ENCODE data around the gene CS. TPM values are rescaled to one million over a fixed set of nuclear protein-coding genes. Genes with fewer than 3 reads are reported as not detected.

Gene CS
- total RNA-seq, 1 donor from 2014 or later, result 212 TPM

GRCh38 chr12:56307221-56307965 is 7.3 kb upstream of the CS start:
- no peak for FAIRE-seq
- no peak overlapping the region for H3K4me2 ChIP-seq (ENCODE audit: low read length)
- H3K4me1 Mint-ChIP-seq (ENCODE audit: low read depth, unreplicated experiment), result peaks cover under 1% of the 10 kb centered on the region
- no peak overlapping the region for H3K4me3 ChIP-seq (ENCODE audit: insufficient read depth, low read depth, low read length)
- no peaks in the 10 kb centered on the region for H3K27me3 Mint-ChIP-seq (ENCODE audit: low read depth, unreplicated experiment)
- H3K27ac ChIP-seq (ENCODE audit: low read depth, low read length), result no peak overlapping the region
- peaks cover 15% of the 10 kb centered on the region for H3K36me3 Mint-ChIP-seq (ENCODE audit: low read depth, unreplicated experiment)
- no peak overlapping the region for H3K9ac ChIP-seq (ENCODE audit: low read length)
- H3K9me3 Mint-ChIP-seq (ENCODE audit: unreplicated experiment), result no peaks in the 10 kb centered on the region
- H3K79me2 ChIP-seq (ENCODE audit: insufficient read depth, low read length), result peaks cover 10% of the 10 kb centered on the region
- no peak overlapping the region for H3K27ac Mint-ChIP-seq (ENCODE audit: unreplicated experiment)
- no peaks in the 10 kb centered on the region for H3K4me1 ChIP-seq (ENCODE audit: insufficient read depth, low read length)
- H3K36me3 ChIP-seq (ENCODE audit: insufficient read depth, low read length), result peaks cover 44% of the 10 kb centered on the region
- no peak for DNase-seq (ENCODE audit: low read depth)
- no peaks in the 10 kb centered on the region for H3K9me3 ChIP-seq (ENCODE audit: insufficient read depth, low read depth, low read length)
- no peak overlapping the region for H2AFZ ChIP-seq (ENCODE audit: low read depth, low read length)
- TF ChIP-seq CTCF (IDR thresholded peaks at IDR 0.05; ENCODE audit: insufficient read depth, low read depth, low read length) (no peak), EZH2 (IDR thresholded peaks at IDR 0.05; ENCODE audit: insufficient read depth, low read length) (no peak)
- no peak overlapping the region for H3K4me3 Mint-ChIP-seq (ENCODE audit: unreplicated experiment)
- no peaks in the 10 kb centered on the region for H3K27me3 ChIP-seq (ENCODE audit: insufficient read depth, low read length)
- no peaks in the 10 kb centered on the region for H4K20me1 ChIP-seq (ENCODE audit: insufficient read depth, low read length)

- Mint-ChIP-seq H3K27ac (ENCODE audit: unreplicated experiment) (no peak overlapping the region), H3K27me3 (ENCODE audit: low read depth, unreplicated experiment) (no peaks in the 10 kb centered on the region), H3K36me3 (ENCODE audit: low read depth, unreplicated experiment) (peaks cover 12% of the 10 kb centered on the region), H3K4me3 (ENCODE audit: unreplicated experiment) (no peak overlapping the region), H3K9me3 (ENCODE audit: unreplicated experiment) (no peaks in the 10 kb centered on the region), H3K4me1 (ENCODE audit: low read depth, unreplicated experiment) (peaks cover 6% of the 10 kb centered on the region)
- DNase-seq (ENCODE audit: low read depth) (no peak), FAIRE-seq (no peak)
- H2AFZ ChIP-seq (ENCODE audit: low read depth, low read length), result no peak overlapping the region
- H3K79me2 ChIP-seq (ENCODE audit: insufficient read depth, low read length), result peaks cover 19% of the 10 kb centered on the region
- no peak overlapping the region for H3K27ac ChIP-seq (ENCODE audit: low read depth, low read length)
- H3K36me3 ChIP-seq (ENCODE audit: insufficient read depth, low read length), result peaks cover 36% of the 10 kb centered on the region
- TF ChIP-seq CTCF (IDR thresholded peaks at IDR 0.05; ENCODE audit: insufficient read depth, low read depth, low read length) (no peak), EZH2 (IDR thresholded peaks at IDR 0.05; ENCODE audit: insufficient read depth, low read length) (no peak)
- H3K27me3 ChIP-seq (ENCODE audit: insufficient read depth, low read length), result no peaks in the 10 kb centered on the region
- no peaks in the 10 kb centered on the region for H3K9me3 ChIP-seq (ENCODE audit: insufficient read depth, low read depth, low read length)
- H3K9ac ChIP-seq (ENCODE audit: low read length), result no peak overlapping the region
- H3K4me3 ChIP-seq (ENCODE audit: insufficient read depth, low read depth, low read length), result no peak overlapping the region
- peaks cover 8% of the 10 kb centered on the region for H3K4me1 ChIP-seq (ENCODE audit: insufficient read depth, low read length)
- H4K20me1 ChIP-seq (ENCODE audit: insufficient read depth, low read length), result no peaks in the 10 kb centered on the region
- no peak overlapping the region for H3K4me2 ChIP-seq (ENCODE audit: low read length)
These were observed 4.9 kb upstream of the CS start for GRCh38 chr12:56304872-56305590.

Data from astrocyte (in vitro differentiated cells and primary cell).